WERI-Rb-1 (cell line): ENCODE data around the gene CPNE5.

Source experiments
- DNase-seq: peaks from one replicate; pipeline ENCODE4 v3.0.0-alpha.2; 2020
- H3K27ac ChIP-seq: fragments of 250-450 bp; sonication (Bioruptor Pico); 2 replicates; pipeline ENCODE4 v1.5.1; 2020; ENCODE audit warnings: mild to moderate bottlenecking, moderate library complexity
- H3K27me3 ChIP-seq: fragments of 250-450 bp; sonication (Bioruptor Pico); 2 replicates; pipeline ENCODE4 v1.5.1; 2021; ENCODE audit warnings: mild to moderate bottlenecking, low read depth, moderate library complexity; ENCODE audit not compliant: insufficient read depth, severe bottlenecking
- H3K36me3 ChIP-seq: fragments of 250-450 bp; sonication (Bioruptor Pico); 2 replicates; pipeline ENCODE4 v1.5.1; 2020; ENCODE audit warnings: mild to moderate bottlenecking, moderate library complexity
- H3K4me3 ChIP-seq: 2 replicates; pipeline ENCODE4 v1.5.1; 2011; ENCODE audit warnings: low read depth, mild to moderate bottlenecking, control low read depth, low read length
- H3K9me3 ChIP-seq: fragments of 250-450 bp; sonication (Bioruptor Pico); 2 replicates; pipeline ENCODE4 v1.5.1; 2021; ENCODE audit warnings: mild to moderate bottlenecking, moderate library complexity; ENCODE audit not compliant: severe bottlenecking
- CTCF ChIP-seq: IDR thresholded peaks from 2 replicates; pipeline ENCODE4 v1.5.1; 2011; ENCODE audit warnings: low read depth, mild to moderate bottlenecking, control low read depth, inconsistent platforms, low read length

Gene CPNE5

DNA sequence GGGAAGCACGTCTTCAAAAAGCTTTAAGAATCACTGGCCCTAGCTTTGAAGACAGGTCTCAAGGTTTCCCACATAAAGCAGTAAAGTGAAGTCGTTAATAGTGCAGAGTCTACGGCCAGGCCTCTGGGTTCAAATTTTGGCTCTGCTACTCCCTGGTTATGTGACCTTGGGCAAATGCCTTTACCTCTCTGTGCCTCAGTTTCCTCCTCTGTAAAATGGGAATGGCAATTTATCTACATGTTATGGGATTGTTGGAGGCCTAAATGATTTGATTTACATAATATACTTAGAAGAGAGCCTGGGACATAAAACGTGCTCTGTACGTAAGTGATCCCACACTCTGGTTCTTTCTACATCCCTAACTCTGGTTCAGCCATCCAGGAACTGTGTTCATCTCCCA lies 32.1 kb downstream of the CPNE5 start:
- H3K36me3 ChIP-seq: no peaks in the 10 kb centered on the region

DNA sequence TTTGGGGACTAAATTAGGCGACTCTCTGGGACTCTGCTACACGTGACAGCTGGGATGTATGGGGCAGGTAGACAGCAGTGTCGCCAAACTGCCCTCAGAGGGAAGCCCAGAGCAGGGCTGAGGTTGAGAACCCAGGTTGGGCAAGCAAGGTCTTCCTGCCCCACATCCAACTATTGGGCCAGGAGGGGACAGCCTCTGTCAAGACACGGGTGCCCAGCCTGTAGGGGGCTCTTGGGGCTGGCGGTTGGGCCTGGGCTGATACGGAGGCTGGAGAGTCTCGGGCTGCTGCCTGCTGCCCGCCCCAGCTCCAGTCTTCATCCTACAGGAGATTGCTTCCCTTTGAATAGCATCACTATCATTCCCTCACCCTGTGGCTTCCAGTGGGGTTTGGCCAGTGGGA lies 33.3 kb downstream of the CPNE5 start:
- peak; percentile 35 for DNase-seq
- peak overlapping the region; percentile 49; the same call in 1 of the 2 replicates for H3K27ac ChIP-seq
- H3K36me3 ChIP-seq: no peaks in the 10 kb centered on the region
- H3K9me3 ChIP-seq: no peaks in the 10 kb centered on the region
- peak; percentile 36 for TF ChIP-seq CTCF
- H3K4me3 ChIP-seq: no peak overlapping the region
- H3K27me3 ChIP-seq: no peaks in the 10 kb centered on the region

More for the DNA sequence above, 32.1 kb downstream of the CPNE5 start:
- Histone ChIP-seq H3K27me3 (no peaks in the 10 kb centered on the region), H3K9me3 (no peaks in the 10 kb centered on the region), H3K27ac (no peak overlapping the region), H3K4me3 (no peak overlapping the region)
- DNase-seq: no peak
- TF ChIP-seq CTCF: no peak

- peak overlapping the region; percentile 24 for H3K4me3 ChIP-seq
- no peaks in the 10 kb centered on the region for H3K36me3 ChIP-seq
- TF ChIP-seq CTCF: 0 out of 2 replicates have a peak, but pooled peaks have one; percentile 12
- DNase-seq: peak; percentile 84
- H3K9me3 ChIP-seq: no peaks in the 10 kb centered on the region
- H3K27me3 ChIP-seq: no peaks in the 10 kb centered on the region
- H3K27ac ChIP-seq: peak overlapping the region; percentile 49
Observed at GRCh38 chr6:36805096-36805797, 34.0 kb downstream of the CPNE5 start.

- H3K36me3 ChIP-seq: no peaks in the 10 kb centered on the region
- peak overlapping the region; percentile 24 for H3K4me3 ChIP-seq
- no peak for DNase-seq
- no peaks in the 10 kb centered on the region for H3K9me3 ChIP-seq
- H3K27ac ChIP-seq: peak overlapping the region; percentile 49
- TF ChIP-seq CTCF: no peak
- no peaks in the 10 kb centered on the region for H3K27me3 ChIP-seq
Observed at GRCh38 chr6:36804563-36804962, 34.7 kb downstream of the CPNE5 start.

GRCh38 chr6:36803908-36804307 lies 35.3 kb downstream of the CPNE5 start:
- no peaks in the 10 kb centered on the region for H3K36me3 ChIP-seq
- no peak for TF ChIP-seq CTCF
- no peaks in the 10 kb centered on the region for H3K9me3 ChIP-seq
- DNase-seq: no peak
- no peaks in the 10 kb centered on the region for H3K27me3 ChIP-seq
- H3K27ac ChIP-seq: no peak overlapping the region
- H3K4me3 ChIP-seq: no peak overlapping the region

DNA sequence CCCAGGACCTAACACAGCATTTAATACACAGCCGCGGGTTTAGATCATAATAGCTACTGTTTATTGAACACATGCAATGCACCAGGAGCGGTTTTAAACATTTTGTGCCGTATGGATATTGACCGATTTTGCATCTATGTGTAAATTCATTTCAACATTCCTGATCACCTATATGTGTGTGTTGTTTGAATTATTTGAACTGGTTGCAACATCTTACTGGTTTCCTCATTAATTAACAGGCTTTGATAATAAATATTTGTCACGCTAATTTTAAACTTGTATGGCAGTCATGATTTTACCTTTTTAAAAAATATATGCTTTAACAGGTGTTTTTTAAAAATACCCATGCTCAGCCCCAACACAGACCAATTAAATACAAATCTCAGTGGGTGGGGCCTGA lies 35.8 kb downstream of the CPNE5 start:
- H3K27ac ChIP-seq: no peak overlapping the region

More for the DNA sequence above, 35.8 kb downstream of the CPNE5 start:
- Histone ChIP-seq H3K36me3 (no peaks in the 10 kb centered on the region), H3K9me3 (no peaks in the 10 kb centered on the region), H3K27me3 (no peaks in the 10 kb centered on the region), H3K4me3 (no peak overlapping the region)
- no peak for DNase-seq
- TF ChIP-seq CTCF: no peak
